CD14-positive monocyte (primary cell): ENCODE results near the gene TNXB. TPM values are rescaled to one million over a fixed set of nuclear protein-coding genes. Genes with fewer than 3 reads are reported as not detected.
"Not testable (repeated sequence)": the region's sequence is repeated elsewhere in the genome, so short reads cannot be mapped to it uniquely, and the experiment has no call there.

Experiments used
- DNase-seq, 3 donors: peaks; one replicate each; pipeline ENCODE4 v3.0.0-alpha.2; 2011 to 2022
- H2AFZ ChIP-seq: 2 replicates; pipeline ENCODE4 v1.6.0; 2012; ENCODE audit warnings: mild to moderate bottlenecking, low read depth, low read length, inconsistent platforms; ENCODE audit not compliant: insufficient read depth, poor library complexity, severe bottlenecking
- H3K27ac ChIP-seq, 2 donors: 1 replicate in 1 of 2; 2 replicates in 1 of 2; pipeline ENCODE4 v1.5.1; 2012 to 2013; ENCODE audit warnings: low read length in 2 of 2, control low read depth in 1 of 2, inconsistent platforms in 1 of 2, low read depth in 1 of 2, mild to moderate bottlenecking in 1 of 2
- H3K27me3 ChIP-seq, 2 donors: one replicate each; pipeline versions ENCODE4 v1.6.0 to v1.6.1; 2011 to 2013; ENCODE audit warnings: low read length in 2 of 2; ENCODE audit not compliant: control insufficient read depth in 2 of 2, insufficient read depth in 2 of 2
- H3K36me3 ChIP-seq, 2 donors: replicated peaks in 1 of 2; 1 replicate in 1 of 2; 2 replicates in 1 of 2; pipeline versions ENCODE4 v1.5.1 to v1.6.1; 2012 to 2013; ENCODE audit warnings: low read length in 2 of 2, control low read depth in 1 of 2, inconsistent platforms in 1 of 2, mild to moderate bottlenecking in 1 of 2; ENCODE audit not compliant: insufficient read depth in 2 of 2, control insufficient read depth in 1 of 2
- H3K4me1 ChIP-seq, 2 donors: 1 replicate in 1 of 2; 2 replicates in 1 of 2; pipeline versions ENCODE4 v1.5.1 to v1.6.1; 2012 to 2013; ENCODE audit warnings: low read length in 2 of 2, control low read depth in 1 of 2, inconsistent platforms in 1 of 2, mild to moderate bottlenecking in 1 of 2, moderate library complexity in 1 of 2; ENCODE audit not compliant: insufficient read depth in 2 of 2, control insufficient read depth in 1 of 2
- H3K4me2 ChIP-seq: replicated peaks from 2 replicates; pipeline ENCODE3; 2012; ENCODE audit warnings: low read length, moderate library complexity, mild to moderate bottlenecking; ENCODE audit not compliant: poor library complexity, severe bottlenecking; ENCODE audit errors: extremely low read depth
- H3K4me3 ChIP-seq, 3 experiments: fragments of 200-600 bp in 1 of 3; sonication (generic) in 1 of 3; replicated peaks in 1 of 3; 1 replicate in 2 of 3; 2 replicates in 1 of 3; pipeline ENCODE4 v1.5.1; 2011 to 2013; ENCODE audit warnings: low read length in 3 of 3, mild to moderate bottlenecking in 3 of 3, control low read depth in 2 of 3, low read depth in 2 of 3, inconsistent platforms in 1 of 3, moderate library complexity in 1 of 3
- H3K79me2 ChIP-seq: 2 replicates; pipeline ENCODE4 v1.6.0; 2012; ENCODE audit warnings: mild to moderate bottlenecking, control low read depth, inconsistent platforms, low read length, moderate library complexity; ENCODE audit not compliant: insufficient read depth
- H3K9ac ChIP-seq: 2 replicates; pipeline ENCODE4 v1.6.0; 2017; ENCODE audit warnings: low read length, mild to moderate bottlenecking; ENCODE audit not compliant: insufficient read depth, poor library complexity, severe bottlenecking
- H3K9me3 ChIP-seq, 2 donors: replicated peaks in 1 of 2; 1 replicate in 1 of 2; 2 replicates in 1 of 2; pipeline versions ENCODE4 v1.5.1 to v1.6.1; 2012 to 2013; ENCODE audit warnings: low read length in 2 of 2, control low read depth in 1 of 2; ENCODE audit not compliant: control insufficient read depth in 1 of 2, insufficient read depth in 1 of 2
- H4K20me1 ChIP-seq: 2 replicates; pipeline ENCODE4 v1.6.0; 2012; ENCODE audit warnings: mild to moderate bottlenecking, low read length, control low read depth, moderate library complexity; ENCODE audit not compliant: insufficient read depth
- H3K27ac Mint-ChIP-seq, 7 donors: one replicate each; pipeline ENCODE4 v1.8.0; 2020; ENCODE audit warnings: mild to moderate bottlenecking in 7 of 7, mixed read lengths in 7 of 7, moderate library complexity in 6 of 7, inconsistent platforms in 2 of 7
- H3K27me3 Mint-ChIP-seq, 3 donors: one replicate each; pipeline ENCODE4 v1.8.0; 2021 to 2022; ENCODE audit warnings: low read depth in 3 of 3, mild to moderate bottlenecking in 3 of 3, mixed read lengths in 3 of 3, moderate library complexity in 3 of 3, inconsistent platforms in 1 of 3
- H3K36me3 Mint-ChIP-seq, 2 donors: one replicate each; pipeline ENCODE4 v1.8.0; 2020; ENCODE audit warnings: mixed read lengths in 2 of 2, inconsistent platforms in 1 of 2, mild to moderate bottlenecking in 1 of 2
- H3K4me1 Mint-ChIP-seq: one replicate; pipeline ENCODE4 v1.8.0; 2020; ENCODE audit warnings: mild to moderate bottlenecking, mixed read lengths
- H3K4me3 Mint-ChIP-seq, 2 donors: one replicate each; pipeline ENCODE4 v1.8.0; 2020; ENCODE audit warnings: mild to moderate bottlenecking in 2 of 2, mixed read lengths in 2 of 2, moderate library complexity in 1 of 2
- H3K9me3 Mint-ChIP-seq, 7 donors: one replicate each; pipeline ENCODE4 v1.8.0; 2020 to 2022; ENCODE audit warnings: mixed read lengths in 7 of 7, mild to moderate bottlenecking in 6 of 7, moderate library complexity in 6 of 7, inconsistent platforms in 2 of 7
- WGBS: methylation state at CpG from one replicate; pipeline ENCODE4 v1.1.5; 2013; ENCODE audit warnings: missing lambda C conversion rate; ENCODE audit not compliant: insufficient coverage; 5-methylcytosine and 5-hydroxymethylcytosine counted together
- intact Hi-C, 2 donors: fragments of 100-400 bp; cut with micrococcal nuclease; formaldehyde crosslinking; loops; one replicate each; pipeline versions ENCODE4 v1.15.0 to v1.15.1; 2023
- polyA plus RNA-seq, 3 donors: library from polyadenylated mRNA; depleted of rRNA in 1 of 3; unstranded in 2 of 3; stranded (reverse) in 1 of 3; fragments of 300-500 nt in 2 of 3; fragments of >200 nt in 1 of 3; fragmentation: Illumina TruSeq in 2 of 3; gene quantifications; 1 replicate in 2 of 3; 2 replicates in 1 of 3; pipeline ENCODE4 v1.2.3, GENCODE V29; 2012 to 2021

TNXB gene
- polyA plus RNA-seq, 3 donors, result 1.2 TPM; not detected in 2

- H3K27ac ChIP-seq, intact Hi-C loops, DNase-seq, H3K4me3 Mint-ChIP-seq, H4K20me1 ChIP-seq, H3K27ac Mint-ChIP-seq, H2AFZ ChIP-seq, H3K79me2 ChIP-seq, H3K9me3 ChIP-seq, H3K27me3 ChIP-seq, H3K9ac ChIP-seq, H3K4me1 ChIP-seq, H3K27me3 Mint-ChIP-seq, H3K36me3 Mint-ChIP-seq, H3K36me3 ChIP-seq, H3K4me1 Mint-ChIP-seq, H3K9me3 Mint-ChIP-seq, H3K4me2 ChIP-seq, H3K4me3 ChIP-seq: not testable (repeated sequence)
- no CpG with 5 or more reads among the region's 5 CpGs for WGBS
These were observed 70.3 kb downstream of the TNXB start for GRCh38 chr6:32038878-32039277.

DNA sequence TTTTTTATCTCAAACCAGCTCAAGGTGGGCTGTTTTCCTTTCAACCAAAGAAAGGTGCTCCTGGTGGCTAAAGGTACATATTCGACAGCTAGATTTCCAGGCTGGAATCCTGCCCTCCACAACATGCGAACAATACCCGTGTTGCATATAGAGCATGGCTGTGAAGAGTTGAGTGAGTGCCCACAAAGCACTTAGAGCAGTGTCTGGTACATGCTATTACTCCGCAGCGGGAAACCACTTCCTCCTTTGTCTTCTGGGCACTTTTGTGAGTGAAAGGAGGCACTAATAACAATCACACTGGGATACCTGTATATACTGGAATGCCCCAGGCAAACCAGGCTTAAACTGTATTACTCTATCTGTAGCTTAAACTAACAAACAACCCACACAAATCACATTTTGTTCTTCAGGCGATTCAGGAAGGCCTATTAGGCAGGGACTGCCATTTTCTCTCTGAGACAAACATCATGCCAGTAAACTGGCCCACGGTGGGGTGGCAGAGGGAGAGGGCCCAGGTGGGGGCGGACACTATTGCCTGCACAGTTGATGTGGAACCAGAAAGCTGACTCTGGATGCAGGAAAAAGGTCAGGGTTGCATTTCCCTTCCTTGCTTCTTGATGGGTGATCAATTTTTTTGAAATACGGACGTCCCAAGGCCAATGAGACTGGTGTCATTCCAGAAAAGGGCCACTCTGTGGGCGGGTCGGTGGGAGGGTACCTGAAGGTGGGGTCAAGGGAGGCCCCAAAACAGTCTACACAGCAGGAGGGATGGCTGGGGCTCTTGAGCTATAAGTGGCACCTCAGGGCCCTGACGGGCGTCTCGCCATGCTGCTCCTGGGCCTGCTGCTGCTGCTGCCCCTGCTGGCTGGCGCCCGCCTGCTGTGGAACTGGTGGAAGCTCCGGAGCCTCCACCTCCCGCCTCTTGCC lies 71.3 kb downstream of the TNXB start, which contains the start of gene CYP21A2:
Gene CYP21A2 (plus strand): TSS at position 818 of the 927 bp plus-strand sequence. CDS start 8 bp downstream, at position 826.
- H3K79me2 ChIP-seq, H4K20me1 ChIP-seq, H3K36me3 ChIP-seq, H2AFZ ChIP-seq, H3K27ac ChIP-seq, H3K9me3 ChIP-seq, H3K4me3 Mint-ChIP-seq, H3K4me1 ChIP-seq, H3K9me3 Mint-ChIP-seq, H3K4me3 ChIP-seq, H3K9ac ChIP-seq, H3K27me3 ChIP-seq, H3K4me2 ChIP-seq, H3K27ac Mint-ChIP-seq, DNase-seq, H3K36me3 Mint-ChIP-seq, H3K27me3 Mint-ChIP-seq, H3K4me1 Mint-ChIP-seq, intact Hi-C loops: not testable (repeated sequence)
- WGBS, result 87% methylated on average over 9 of the region's 19 CpGs

GRCh38 chr6:32037136-32037535 lies 72.0 kb downstream of the TNXB start:
- H3K9me3 Mint-ChIP-seq, H3K9me3 ChIP-seq, H2AFZ ChIP-seq, H3K27ac ChIP-seq, H3K4me1 ChIP-seq, H4K20me1 ChIP-seq, H3K27me3 Mint-ChIP-seq, H3K27ac Mint-ChIP-seq, H3K4me2 ChIP-seq, H3K27me3 ChIP-seq, intact Hi-C loops, H3K9ac ChIP-seq, H3K4me3 ChIP-seq, H3K4me1 Mint-ChIP-seq, H3K36me3 ChIP-seq, H3K4me3 Mint-ChIP-seq, H3K36me3 Mint-ChIP-seq, H3K79me2 ChIP-seq, DNase-seq: not testable (repeated sequence)
- no CpG with 5 or more reads among the region's 5 CpGs for WGBS

- H3K27me3 Mint-ChIP-seq, H3K4me3 Mint-ChIP-seq, intact Hi-C loops, H3K4me1 Mint-ChIP-seq, H3K9ac ChIP-seq, H3K4me2 ChIP-seq, H3K27ac Mint-ChIP-seq, H3K9me3 ChIP-seq, H4K20me1 ChIP-seq, DNase-seq, H3K36me3 ChIP-seq, H3K79me2 ChIP-seq, H3K27ac ChIP-seq, H3K36me3 Mint-ChIP-seq, H3K4me1 ChIP-seq, H3K4me3 ChIP-seq, H2AFZ ChIP-seq, H3K9me3 Mint-ChIP-seq, H3K27me3 ChIP-seq: not testable (repeated sequence)
- no CpG with 5 or more reads among the region's 16 CpGs for WGBS
These were observed 73.7 kb downstream of the TNXB start for GRCh38 chr6:32035283-32036013.
